H1 (cell line): Measurements from ENCODE around the gene TET1.

Experiments used
- JUN ChIP-seq: IDR thresholded peaks from 2 replicates; pipeline ENCODE4 v1.6.1; 2011; ENCODE audit warnings: low read depth, mild to moderate bottlenecking, improper control_type of control experiment, low read length
- KDM5A ChIP-seq: fragments of 200-600 bp; IDR thresholded peaks from 2 replicates; pipeline ENCODE4 v1.7.1; 2012; ENCODE audit warnings: mild to moderate bottlenecking, low read length, inconsistent platforms, mixed read lengths
- TF ChIP-seq, protein P1 (sequence below), 3 experiments: IDR thresholded peaks; 1 replicate in 2 of 3; 2 replicates in 1 of 3; pipeline versions ENCODE4 v1.5.1 to v1.6.1; 2011; ENCODE audit warnings: low read length in 3 of 3, mild to moderate bottlenecking in 3 of 3, inconsistent platforms in 2 of 3, low read depth in 1 of 3, moderate library complexity in 1 of 3; ENCODE audit not compliant: insufficient read depth in 1 of 3; ENCODE audit errors: control extremely low read depth in 1 of 3

DNA sequence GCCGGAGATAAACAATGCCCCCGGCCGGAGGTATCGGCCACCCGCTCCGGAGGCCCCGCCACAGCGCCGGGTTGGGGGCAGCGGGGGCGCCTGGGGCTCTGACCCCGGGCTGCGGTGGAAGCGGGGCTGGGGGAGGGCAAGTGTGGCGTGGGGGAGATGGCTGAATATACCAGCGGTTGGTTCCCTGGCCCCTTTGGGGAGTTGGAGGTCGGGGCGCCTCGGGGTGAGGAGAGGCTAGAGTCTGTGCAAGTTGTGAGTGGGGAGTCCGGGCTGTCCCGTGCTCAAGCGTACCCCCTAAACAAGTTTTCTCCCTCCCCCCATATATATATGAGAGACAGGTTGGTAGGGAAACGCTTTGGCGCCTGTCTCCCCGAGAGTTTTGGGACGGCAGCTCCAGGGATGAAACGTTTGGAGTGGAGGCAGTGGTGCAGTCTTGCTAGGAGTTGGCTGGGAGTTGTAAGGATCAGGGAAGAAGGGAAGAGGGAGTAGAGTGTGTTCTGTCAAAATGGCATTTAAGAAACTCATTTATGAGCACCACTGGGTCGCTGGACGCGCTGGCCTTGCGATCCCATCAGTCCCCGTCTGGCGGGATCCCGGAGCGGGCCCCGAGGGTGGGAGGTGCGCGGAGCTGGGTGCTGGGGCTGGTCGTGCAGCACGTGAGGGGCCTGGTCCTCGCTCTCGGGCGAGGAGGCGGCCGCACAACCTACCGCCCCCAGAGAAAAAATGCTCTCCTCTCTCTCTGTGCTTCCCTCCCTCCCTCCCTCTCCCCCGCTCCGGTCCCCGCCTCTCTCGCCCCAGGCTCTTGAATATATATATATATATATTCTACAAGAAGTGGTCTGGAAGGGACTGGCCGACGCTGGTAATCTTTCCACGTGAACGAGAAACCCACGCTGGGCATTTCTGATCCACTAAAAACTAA lies 1.1 kb downstream of the TET1 start:
- no peak for TF ChIP-seq JUN
- TF ChIP-seq, protein P1, sequence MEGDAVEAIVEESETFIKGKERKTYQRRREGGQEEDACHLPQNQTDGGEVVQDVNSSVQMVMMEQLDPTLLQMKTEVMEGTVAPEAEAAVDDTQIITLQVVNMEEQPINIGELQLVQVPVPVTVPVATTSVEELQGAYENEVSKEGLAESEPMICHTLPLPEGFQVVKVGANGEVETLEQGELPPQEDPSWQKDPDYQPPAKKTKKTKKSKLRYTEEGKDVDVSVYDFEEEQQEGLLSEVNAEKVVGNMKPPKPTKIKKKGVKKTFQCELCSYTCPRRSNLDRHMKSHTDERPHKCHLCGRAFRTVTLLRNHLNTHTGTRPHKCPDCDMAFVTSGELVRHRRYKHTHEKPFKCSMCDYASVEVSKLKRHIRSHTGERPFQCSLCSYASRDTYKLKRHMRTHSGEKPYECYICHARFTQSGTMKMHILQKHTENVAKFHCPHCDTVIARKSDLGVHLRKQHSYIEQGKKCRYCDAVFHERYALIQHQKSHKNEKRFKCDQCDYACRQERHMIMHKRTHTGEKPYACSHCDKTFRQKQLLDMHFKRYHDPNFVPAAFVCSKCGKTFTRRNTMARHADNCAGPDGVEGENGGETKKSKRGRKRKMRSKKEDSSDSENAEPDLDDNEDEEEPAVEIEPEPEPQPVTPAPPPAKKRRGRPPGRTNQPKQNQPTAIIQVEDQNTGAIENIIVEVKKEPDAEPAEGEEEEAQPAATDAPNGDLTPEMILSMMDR (IDR thresholded peaks at IDR 0.05; ENCODE audit: control extremely low read depth in 1 of 3, insufficient read depth in 1 of 3, low read depth in 1 of 3, low read length in 3 of 3), result no peak
- no peak for TF ChIP-seq KDM5A
